HG03135 (cell line): ENCODE measurements around the gene LIF.

Source experiments
- ATAC-seq: cut with Tn5 transposase; IDR thresholded peaks from one replicate; pipeline ENCODE4 v1.9.1; 2021; ENCODE audit warnings: mild to moderate bottlenecking, moderate library complexity; ENCODE audit not compliant: unreplicated experiment

Gene LIF

DNA sequence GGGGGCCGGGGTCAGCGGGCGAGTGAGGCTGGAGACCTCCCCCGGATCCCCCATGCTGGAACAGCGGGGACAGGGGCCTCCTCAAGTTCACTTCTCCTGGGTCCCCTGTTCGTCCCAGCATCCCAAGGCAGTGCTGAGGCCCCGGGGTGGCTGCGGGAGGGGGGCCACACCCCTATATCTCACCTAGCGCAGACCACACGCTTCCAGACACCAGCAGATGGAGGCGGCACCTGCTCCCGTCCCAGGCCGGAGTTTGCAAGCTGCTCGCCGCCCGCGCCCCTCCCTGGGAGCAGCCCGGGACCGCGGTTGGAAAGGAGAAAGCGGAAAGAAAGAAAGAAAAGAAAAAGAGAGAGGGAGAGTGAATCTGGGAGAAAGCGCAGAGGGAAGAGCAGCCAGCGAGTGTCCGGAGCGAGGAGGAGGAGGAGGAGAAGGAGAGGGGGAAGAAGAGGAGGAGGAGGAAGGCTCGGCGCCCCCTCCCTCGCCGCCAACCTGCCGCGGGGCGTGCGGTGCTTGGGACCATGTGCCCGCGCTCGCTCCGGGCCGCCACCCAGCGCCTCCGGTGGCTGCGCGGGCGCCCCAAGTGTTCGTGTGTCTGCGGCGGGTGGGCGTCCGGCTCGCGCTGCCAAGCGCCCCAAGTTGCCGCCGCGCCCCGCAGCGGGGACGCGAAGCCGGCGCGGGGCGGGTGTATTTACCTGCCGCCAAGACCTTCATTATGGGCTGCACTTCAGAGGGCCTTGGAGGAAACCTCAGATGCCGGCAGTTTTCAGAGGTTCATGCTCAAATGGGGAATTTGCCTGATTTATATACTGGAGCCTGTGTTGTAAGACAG is at the start of gene LIF:
Gene LIF (minus strand): TSS at position 775 of the 829 bp plus-strand sequence. CDS start 64 bp downstream, at position 711.
- ATAC-seq: no peak

DNA sequence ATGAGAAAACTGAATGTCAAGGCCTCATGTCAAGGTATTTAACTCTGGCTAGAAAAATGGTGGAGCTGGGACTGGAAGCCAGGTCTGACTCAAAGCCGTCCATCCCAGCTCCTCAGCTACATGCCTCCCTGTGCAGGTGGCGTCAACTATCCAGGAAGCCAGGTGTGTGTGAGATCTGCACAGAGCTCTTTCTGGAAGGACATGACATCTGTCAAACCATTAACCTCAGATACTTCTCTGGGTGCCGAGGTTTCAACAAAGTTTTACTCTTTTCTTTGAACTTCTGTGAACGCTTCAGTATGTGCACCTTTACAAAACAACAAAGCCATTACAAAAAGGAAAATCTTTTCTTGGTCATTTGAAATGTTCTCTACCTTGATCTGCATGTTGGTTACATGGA is 49.8 kb upstream of the LIF start:
- ATAC-seq: no peak

DNA sequence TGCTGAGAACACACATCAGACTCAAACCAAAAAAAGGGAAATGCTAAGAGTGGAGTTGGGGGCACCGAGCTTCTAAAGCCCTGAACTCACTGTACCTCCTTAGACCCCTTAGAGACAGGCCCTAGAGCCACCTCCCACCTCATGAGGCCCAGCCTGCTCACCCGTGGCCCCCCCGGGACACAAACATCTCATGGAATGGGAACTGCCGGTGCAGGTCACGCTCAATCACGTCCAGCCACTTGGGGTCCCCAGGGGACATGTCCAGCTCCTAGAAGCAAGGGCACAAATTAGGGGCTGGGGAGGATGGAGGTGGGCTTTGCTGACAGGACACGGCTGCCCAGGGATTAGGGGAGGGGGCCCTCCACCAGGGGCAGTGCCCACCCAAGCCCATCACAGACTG is 49.0 kb upstream of the LIF start:
- ATAC-seq: no peak

DNA sequence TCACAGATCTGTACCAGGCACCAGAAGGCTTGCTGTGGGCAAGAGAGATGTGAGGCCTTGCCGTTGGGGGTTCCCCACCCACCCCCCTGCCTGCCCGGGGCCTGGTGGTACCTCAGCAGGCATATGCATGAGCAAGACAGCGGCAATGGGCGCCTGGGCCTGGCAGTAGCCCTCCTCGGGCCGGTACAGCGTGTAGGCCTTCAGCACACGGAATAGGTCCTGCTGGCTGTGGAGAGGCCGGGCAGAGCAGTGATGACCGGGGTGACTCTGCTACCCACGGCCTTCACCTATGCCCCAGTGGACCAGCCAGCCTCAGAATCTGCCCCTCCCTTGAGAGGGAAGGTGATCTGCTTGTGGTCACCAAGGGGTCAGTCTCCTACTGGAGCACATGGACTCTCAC is 48.3 kb upstream of the LIF start:
- ATAC-seq: no peak

GRCh38 chr22:30294066-30294465 is 47.5 kb upstream of the LIF start:
- no peak for ATAC-seq

GRCh38 chr22:30293026-30293425 is 46.5 kb upstream of the LIF start:
- no peak for ATAC-seq

- no peak for ATAC-seq
These were observed 45.8 kb upstream of the LIF start for GRCh38 chr22:30292069-30292970.

DNA sequence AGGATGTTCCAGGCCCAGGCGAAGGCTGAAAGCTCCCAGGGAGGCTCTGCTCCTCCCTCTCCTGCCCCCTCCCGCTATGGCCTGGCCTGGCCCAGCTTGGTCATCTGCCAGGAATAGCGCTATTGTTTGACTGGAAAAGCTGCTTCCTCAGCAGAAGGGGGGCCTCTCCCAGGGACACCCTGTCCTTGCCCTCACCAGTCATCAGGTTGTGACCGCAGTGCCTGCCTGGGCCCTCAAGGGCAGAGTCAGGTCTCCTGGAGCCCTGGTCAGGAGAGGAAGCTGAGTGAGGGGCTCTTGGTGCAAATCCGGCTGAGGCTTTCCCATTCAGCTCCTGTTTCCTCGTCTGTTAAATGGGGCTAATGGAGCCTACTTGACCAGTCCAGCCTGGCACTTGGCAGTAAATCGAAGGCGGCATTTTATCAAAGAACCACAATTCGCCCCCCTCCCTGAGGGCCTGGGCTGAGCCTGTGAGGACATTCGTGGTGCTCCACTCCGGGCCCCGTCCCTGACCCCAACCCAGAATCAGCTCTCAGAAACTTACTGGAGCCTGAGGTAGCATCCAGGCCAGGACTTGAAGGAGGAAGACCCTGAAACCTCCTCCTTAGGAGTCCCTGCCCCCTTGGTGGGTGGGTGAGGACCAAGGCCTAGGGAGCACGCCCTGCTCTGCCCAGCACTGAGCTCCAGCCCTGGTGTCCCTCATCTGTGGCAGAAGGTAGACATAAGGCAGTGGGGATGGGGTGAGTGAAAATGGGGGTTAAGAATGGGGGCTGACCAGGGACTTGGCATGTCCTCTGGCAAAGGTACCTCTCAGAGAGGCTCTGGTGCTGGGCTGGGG is 44.7 kb upstream of the LIF start:
- ATAC-seq: no peak

GRCh38 chr22:30290342-30291057 is 43.9 kb upstream of the LIF start:
- peak; percentile 18 for ATAC-seq

GRCh38 chr22:30289980-30290313 is 43.4 kb upstream of the LIF start:
- ATAC-seq: peak; percentile 9

DNA sequence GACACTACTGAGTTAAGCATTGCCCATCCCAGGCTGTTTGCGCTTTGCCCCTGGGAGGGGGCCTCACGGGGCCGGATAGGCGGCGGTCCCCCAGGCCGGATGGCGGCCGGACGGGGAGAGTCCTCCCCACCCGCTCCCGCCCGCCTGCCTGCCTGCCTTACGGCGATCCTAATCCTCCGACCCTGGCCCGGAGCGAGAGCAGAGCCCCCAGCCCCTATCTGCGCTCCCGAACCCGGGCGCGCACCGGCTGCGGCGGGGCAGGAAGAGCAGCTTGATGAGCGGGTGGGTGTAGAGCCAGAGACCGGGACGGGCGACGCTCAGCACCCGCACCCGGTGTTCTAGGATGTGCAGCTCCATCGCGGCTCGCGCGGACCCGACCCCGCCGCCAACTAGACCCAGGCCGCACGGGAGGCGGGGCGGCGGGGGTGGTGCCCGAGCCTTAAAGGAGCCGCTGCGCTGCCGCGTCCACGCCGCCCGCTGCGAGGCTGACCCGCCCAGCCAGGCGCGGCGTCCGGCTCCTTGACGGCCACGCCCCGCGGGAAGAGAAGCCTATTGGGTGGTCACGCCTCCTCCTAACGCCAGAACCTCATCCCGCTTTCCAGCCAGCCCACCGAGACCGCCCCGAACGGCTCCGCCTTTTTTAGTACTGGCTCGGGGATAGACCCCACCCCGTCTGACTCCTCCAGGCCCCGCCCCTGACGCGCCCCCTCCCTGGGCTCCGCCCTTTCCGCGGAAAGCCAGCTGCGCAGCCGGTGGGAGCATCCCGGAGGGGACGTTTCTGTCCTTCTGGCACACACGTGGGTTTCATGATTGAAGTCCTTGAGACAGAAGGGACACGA is 42.8 kb upstream of the LIF start, which contains the start of gene CASTOR1:
Gene CASTOR1 (minus strand): TSS at position 365 of the 839 bp plus-strand sequence. CDS start 8 bp downstream, at position 357.
- peak; percentile 60 for ATAC-seq

- ATAC-seq: no peak
These were observed 42.0 kb upstream of the LIF start for GRCh38 chr22:30288419-30289140.

GRCh38 chr22:30287648-30288418 is 41.3 kb upstream of the LIF start:
- ATAC-seq: no peak

GRCh38 chr22:30286813-30287647 is 40.5 kb upstream of the LIF start:
- ATAC-seq: no peak

GRCh38 chr22:30286331-30286730 is 39.8 kb upstream of the LIF start:
- no peak for ATAC-seq

DNA sequence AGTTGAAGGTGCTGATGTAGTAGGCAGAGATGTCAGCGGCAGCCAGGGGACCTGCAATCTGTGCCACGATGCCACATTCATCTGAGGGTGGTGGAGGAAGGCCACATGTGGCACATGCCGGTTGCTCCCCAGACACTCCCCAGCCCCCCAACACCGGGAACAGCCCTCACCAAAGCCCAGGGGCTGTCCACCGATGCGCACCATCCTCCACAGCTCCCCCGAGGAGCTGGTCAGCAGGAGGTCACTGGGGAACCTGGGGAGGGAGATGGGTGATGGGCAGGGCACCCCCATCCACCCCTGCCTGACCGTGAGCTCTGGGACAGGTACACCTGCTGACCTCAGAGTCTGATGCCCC is 39.3 kb upstream of the LIF start:
- ATAC-seq: no peak

- ATAC-seq: no peak
These were observed 38.8 kb upstream of the LIF start for GRCh38 chr22:30285176-30285845.
